Fibroblast of the aortic adventitia (primary cell): Measurements from ENCODE around the gene CTDSP2. TPM values are rescaled to one million over a fixed set of nuclear protein-coding genes. Genes with fewer than 3 reads are reported as not detected.

ENCODE experiments used
- DNase-seq: peaks from one replicate; pipeline ENCODE4 v3.0.0-alpha.2; 2010; ENCODE audit warnings: low read depth
- H3K4me3 ChIP-seq: 2 replicates; pipeline ENCODE4 v1.5.1; 2011; ENCODE audit warnings: low read depth, mild to moderate bottlenecking, control low read depth, low read length, moderate library complexity
- total RNA-seq: library from RNA; depleted of rRNA; stranded (reverse); fragments of >200 nt; gene quantifications from 2 replicates; pipeline ENCODE4 v1.2.3, GENCODE V29; 2012; ENCODE audit warnings: low replicate concordance
- TF ChIP-seq, protein P1 (sequence below): IDR thresholded peaks from 2 replicates; pipeline ENCODE4 v1.5.1; 2011; ENCODE audit warnings: mild to moderate bottlenecking, low read length, control low read depth, inconsistent platforms; ENCODE audit not compliant: insufficient read depth

The CTDSP2 gene, protein sequence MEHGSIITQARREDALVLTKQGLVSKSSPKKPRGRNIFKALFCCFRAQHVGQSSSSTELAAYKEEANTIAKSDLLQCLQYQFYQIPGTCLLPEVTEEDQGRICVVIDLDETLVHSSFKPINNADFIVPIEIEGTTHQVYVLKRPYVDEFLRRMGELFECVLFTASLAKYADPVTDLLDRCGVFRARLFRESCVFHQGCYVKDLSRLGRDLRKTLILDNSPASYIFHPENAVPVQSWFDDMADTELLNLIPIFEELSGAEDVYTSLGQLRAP
- 90.7 and 128 TPM in 2 replicates for total RNA-seq

DNA sequence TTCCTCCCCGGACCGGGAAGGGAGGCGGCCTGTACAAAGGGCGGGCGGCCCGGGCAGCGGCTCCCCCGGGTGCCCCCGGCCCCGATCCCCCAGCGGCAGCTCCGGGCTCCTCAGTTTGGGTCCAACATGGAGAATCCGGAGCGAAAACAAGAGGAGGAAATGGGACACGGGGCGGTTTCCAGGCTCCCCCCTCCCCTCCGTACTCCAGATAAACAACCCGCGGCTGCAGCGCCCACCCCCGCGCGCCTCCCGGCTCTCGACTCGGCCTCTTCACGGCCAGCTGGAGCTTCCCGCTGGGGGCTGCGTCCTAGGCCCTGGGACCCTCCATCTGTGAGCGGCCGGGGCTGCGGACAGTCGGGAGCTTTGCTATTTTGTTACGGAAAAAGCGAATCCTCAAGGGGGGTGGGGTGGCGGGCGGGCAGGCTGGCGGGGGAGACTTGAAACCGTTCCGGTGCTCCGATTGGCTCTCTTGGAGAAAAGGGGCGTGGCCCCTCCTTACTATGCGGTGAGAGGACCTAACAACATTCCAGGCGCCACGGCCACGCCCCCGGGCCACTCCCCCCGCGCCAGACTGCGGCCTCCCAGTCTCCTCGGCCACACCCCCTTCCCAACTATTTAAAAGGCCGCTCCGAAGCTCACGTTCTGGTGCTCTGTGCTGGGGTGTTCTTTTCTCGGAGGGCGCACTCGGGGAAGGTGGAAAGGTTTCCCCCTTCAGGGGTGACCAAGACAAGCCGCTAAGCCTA lies at the start of gene CTDSP2:
Gene CTDSP2 (minus strand): TSS at position 153 of the 743 bp plus-strand sequence. CDS start 294 bp downstream, outside the sequence.
- TF ChIP-seq, protein P1, sequence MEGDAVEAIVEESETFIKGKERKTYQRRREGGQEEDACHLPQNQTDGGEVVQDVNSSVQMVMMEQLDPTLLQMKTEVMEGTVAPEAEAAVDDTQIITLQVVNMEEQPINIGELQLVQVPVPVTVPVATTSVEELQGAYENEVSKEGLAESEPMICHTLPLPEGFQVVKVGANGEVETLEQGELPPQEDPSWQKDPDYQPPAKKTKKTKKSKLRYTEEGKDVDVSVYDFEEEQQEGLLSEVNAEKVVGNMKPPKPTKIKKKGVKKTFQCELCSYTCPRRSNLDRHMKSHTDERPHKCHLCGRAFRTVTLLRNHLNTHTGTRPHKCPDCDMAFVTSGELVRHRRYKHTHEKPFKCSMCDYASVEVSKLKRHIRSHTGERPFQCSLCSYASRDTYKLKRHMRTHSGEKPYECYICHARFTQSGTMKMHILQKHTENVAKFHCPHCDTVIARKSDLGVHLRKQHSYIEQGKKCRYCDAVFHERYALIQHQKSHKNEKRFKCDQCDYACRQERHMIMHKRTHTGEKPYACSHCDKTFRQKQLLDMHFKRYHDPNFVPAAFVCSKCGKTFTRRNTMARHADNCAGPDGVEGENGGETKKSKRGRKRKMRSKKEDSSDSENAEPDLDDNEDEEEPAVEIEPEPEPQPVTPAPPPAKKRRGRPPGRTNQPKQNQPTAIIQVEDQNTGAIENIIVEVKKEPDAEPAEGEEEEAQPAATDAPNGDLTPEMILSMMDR: no peak
- peak within 1 kb of the TSS; percentile 95 for H3K4me3 ChIP-seq
- DNase-seq: peak; percentile 99

DNA sequence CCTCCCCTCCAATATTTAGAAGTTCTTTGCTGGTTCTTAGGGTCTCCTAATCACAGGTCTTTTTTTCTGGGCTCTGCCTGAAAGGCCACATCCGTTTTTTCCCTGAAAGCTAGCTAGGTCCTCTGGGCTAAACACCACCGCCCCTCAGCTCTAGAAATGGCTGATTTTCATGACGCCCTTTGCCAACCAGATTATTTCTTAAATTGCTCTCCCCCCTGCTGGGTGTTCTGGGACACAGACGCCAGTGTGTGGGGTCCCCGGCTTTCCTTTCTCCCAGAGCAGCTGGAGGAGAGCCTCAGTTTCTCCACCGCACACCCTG lies 49.5 kb upstream of the CTDSP2 start:
- TF ChIP-seq, protein P1: no peak
- DNase-seq: peak; percentile 55
- H3K4me3 ChIP-seq: peak overlapping the region; percentile 55

DNA sequence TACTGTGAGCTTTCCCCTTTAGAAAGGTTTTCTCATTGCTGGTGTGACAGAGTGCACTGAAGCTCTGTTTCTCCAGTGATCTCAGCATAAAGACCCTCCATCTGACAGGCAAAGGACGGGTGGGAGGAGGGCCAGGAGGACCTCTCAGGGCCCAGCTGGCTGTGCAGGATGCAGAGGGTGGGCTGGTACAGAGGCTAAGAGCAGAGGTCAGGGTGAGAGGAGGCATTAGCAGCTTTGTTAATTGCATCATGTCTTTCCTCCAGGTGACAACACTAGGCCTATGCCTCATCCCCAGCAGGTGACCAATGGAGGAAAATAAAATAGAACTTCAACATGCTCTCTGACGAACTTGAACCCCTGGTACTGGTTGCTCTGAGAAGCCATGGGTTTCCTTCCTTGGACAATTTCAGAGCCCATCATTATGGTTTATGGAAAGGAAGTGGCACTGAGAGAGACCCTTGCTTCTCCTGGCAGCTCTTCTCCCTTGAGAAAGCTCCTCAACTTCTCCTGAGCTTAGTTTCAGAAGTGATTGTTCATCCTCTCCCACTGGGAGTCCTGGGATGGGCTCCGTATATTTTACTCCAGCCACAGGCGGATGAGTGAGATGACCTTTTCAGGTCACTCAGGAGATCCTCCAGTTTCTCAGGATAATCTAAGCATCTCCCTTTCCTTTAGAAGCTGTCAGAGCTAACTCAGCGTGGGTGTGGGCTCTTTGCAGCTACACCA lies 49.0 kb upstream of the CTDSP2 start:
- TF ChIP-seq, protein P1: no peak
- DNase-seq: no peak
- no peak overlapping the region for H3K4me3 ChIP-seq

DNA sequence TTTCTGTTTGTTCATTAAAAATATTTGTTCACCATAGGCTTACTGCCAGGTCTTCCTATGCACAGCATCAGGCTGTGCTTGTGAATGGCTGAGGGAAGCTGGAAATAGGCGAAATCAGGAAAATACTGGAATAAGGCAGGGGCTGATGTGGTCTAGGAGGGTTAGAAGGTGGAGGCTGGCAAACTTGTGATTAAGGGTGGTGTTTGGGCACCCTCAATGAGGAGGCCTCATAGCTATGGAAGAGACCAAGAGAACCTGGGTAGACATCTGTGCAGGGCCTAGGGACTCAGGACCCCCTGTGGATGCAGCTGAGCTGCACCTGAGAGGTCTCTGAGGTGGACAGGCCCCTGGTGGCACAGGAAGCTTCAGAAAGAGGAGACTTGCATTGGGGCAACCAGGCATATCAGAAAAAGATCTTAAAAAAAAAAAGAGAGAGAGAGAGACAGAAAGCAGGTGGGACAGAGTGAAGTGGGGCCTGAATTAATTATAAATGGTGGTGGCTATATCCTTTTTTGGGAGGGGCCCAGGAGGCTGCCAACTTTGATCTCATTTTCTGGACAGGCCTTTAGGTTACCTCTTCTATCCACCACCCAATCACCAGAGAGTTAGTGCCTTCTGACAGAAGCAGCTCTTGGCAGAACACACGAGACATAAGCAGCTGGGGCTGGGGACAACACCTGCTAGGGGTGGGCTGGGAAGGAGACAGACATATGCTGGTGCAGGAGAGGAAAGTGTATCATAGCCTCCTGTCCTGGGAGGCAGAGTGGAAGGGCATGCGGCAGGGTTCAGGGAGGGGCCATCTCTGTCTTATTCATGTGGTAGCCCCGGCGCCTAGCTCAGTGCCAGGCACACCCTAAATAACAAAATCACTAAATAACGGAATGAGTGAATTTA lies 48.1 kb upstream of the CTDSP2 start:
- TF ChIP-seq, protein P1: no peak
- DNase-seq: no peak
- H3K4me3 ChIP-seq: peak overlapping the region; percentile 43

DNA sequence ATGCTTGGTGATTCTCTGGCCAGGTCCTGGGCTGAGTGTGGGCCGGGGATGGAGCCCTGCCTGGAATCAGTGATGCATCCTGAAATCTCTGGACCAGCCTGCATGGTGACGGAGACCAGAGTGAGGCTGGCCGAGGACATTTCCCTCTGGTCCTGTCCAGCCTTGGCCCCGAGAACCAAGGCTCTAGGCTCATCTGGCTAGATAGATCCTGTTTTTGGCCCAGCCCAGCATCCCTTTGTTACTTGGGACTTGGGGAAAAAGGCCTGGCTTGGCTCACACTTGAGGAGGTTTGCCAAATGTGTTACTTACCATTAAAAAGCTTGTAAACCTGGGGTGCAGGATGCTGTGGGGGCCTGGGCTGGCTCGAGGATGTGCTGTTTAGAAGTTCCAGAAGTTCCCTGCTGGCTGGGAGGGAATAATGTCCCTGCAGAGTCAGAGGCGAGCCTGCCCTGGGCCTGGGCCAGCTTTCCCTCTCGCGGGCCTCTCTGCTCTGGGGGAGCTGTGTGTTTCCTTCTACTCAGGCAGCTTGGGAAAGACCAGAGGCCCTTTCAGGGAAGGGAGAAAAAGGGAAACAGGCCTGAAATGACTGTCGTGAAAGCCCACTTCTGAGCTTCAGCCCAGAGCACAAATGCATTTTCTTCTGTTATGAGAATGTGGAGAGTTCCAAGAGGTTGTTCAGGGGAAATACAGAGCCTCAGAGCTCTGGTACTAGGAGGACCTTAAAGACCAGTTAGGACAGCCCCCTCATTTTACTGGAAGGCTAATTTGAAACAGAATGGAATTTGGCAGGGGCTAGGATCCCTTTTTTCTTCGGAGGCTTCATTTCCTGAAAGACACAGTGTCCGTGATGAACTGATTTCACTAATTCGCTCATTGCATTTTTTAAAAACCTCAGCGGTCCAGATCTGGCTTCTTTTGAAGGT lies 47.2 kb upstream of the CTDSP2 start:
- DNase-seq: peak; percentile 97
- H3K4me3 ChIP-seq: peak overlapping the region; percentile 43

More for the DNA sequence above, 47.2 kb upstream of the CTDSP2 start:
- TF ChIP-seq, protein P1: peak; percentile 22
